HG02852 (cell line): Measurements from ENCODE around the gene FAM168B.

Source experiments
- ATAC-seq: cut with Tn5 transposase; IDR thresholded peaks from one replicate; pipeline ENCODE4 v1.9.1; 2021; ENCODE audit warnings: mild to moderate bottlenecking, moderate library complexity; ENCODE audit not compliant: unreplicated experiment

FAM168B gene

GRCh38 chr2:131040661-131041401, 52.4 kb downstream of the FAM168B start:
- no peak for ATAC-seq

GRCh38 chr2:131039908-131040660, 53.2 kb downstream of the FAM168B start:
- no peak for ATAC-seq

GRCh38 chr2:131039535-131039907, 53.7 kb downstream of the FAM168B start:
- ATAC-seq, result no peak

- ATAC-seq, result no peak
Measured at GRCh38 chr2:131039101-131039440, 54.2 kb downstream of the FAM168B start.

GRCh38 chr2:131038258-131039100, 54.8 kb downstream of the FAM168B start:
- ATAC-seq, result no peak

- ATAC-seq, result no peak
Measured at GRCh38 chr2:131037398-131038257, 55.6 kb downstream of the FAM168B start.

GRCh38 chr2:131036696-131037397, 56.4 kb downstream of the FAM168B start:
- ATAC-seq, result no peak

- ATAC-seq, result no peak
Measured at GRCh38 chr2:131036269-131036668, 57.0 kb downstream of the FAM168B start.

- ATAC-seq, result no peak
Measured at GRCh38 chr2:131035826-131036231, 57.4 kb downstream of the FAM168B start.

GRCh38 chr2:131035112-131035825, 58.0 kb downstream of the FAM168B start:
- ATAC-seq, result no peak

- no peak for ATAC-seq
Measured at GRCh38 chr2:131034122-131035051, 58.9 kb downstream of the FAM168B start.

- ATAC-seq, result no peak
Measured at GRCh38 chr2:131033786-131034121, 59.5 kb downstream of the FAM168B start.

GRCh38 chr2:131032393-131032836, 60.8 kb downstream of the FAM168B start:
- ATAC-seq, result no peak

- ATAC-seq, result no peak
Measured at GRCh38 chr2:131031875-131032274, 61.4 kb downstream of the FAM168B start.

GRCh38 chr2:131031431-131031841, 61.8 kb downstream of the FAM168B start:
- ATAC-seq, result no peak

GRCh38 chr2:131030478-131030971, 62.7 kb downstream of the FAM168B start:
- no peak for ATAC-seq

- ATAC-seq, result no peak
Measured at GRCh38 chr2:131029812-131030211, 63.4 kb downstream of the FAM168B start.
